Measurements from ENCODE around the gene MRTFA.
"Not testable (repeated sequence)": the region's sequence is repeated elsewhere in the genome, so short reads cannot be mapped to it uniquely, and the experiment has no call there.

Gene MRTFA

DNA sequence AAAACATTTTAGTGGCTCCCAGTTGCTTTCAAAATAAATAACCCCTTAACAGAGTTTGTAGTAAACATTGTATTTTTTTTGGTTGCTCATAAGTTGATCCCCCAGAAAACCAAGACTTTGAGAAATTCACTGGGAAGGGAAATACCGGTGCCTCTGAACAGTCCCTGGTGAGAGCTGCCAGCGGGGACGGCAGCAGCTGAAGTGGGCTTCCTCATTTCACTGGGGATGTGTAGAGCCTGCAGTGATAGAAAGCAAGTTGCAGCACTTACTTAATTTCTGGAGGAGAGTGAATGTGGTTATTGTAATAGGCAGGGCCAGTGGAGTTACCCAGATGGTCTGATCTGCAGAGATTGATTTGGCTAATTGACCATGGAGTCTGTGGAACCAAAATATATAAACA, 24.2 kb upstream of the MRTFA start:
- DNase-seq (ENCODE audit: low read depth in 2 of 2, low spot score in 1 of 2), result no peak

DNA sequence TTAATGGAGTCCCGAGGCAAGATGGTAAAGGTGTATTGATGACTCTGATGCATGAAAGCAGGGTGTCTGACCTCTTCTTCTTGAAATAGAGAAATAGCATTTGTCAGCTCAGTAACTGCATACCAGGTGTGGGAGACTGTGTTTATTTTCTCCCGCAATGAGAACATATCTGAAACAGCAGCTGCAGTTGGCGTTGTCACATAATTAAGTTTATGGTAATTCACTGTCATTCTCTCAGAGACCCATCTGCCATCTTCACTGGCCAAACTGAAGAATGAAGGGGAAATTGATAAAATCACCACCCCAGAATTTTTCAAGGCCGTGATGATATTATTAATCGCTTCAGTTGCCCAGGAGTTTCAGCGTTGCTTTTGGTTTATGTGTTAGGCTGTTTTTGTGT, 22.6 kb upstream of the MRTFA start:
- no peak for DNase-seq (ENCODE audit: low read depth in 2 of 2, low spot score in 1 of 2)

DNA sequence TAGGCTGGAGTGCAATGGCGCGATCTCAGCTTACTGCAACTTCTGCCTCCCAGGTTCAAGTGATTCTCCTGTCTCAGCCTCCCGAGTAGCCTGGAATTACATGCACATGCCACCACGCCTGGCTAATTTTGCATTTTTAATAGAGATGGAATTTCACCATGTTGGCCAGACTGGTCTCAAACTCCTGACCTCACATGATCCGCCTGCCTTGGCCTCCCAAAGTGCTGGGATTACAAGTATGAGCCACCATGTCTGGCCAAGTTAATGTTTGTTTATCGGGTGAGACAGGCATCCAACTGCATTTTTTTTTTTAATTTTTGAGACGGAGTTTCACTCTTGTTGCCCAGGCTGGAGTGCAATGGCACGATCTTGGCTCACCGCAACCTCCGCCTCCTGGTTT, 20.1 kb upstream of the MRTFA start:
- not testable (repeated sequence) for DNase-seq (ENCODE audit: low read depth in 2 of 2, low spot score in 1 of 2)

DNA sequence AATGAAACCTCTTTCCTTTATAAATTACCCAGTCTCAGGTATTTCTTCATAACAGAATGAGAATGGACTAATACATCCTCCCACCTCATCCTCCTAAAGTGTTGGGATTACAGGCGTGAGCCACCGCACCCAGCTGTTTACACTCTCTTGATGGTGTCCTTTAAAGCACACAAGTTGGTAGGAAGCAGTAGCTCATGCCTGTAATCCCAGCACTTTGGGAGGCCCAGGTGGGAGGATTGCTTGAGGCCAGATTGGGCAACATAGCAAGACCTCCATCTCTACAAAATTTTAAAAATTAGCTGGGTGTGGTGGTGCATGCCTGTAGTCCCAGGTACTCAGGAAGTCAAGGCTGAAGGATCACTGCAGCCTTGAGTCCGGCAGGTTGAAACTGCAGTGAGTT, 19.4 kb upstream of the MRTFA start:
- not testable (repeated sequence) for DNase-seq (ENCODE audit: low read depth in 2 of 2, low spot score in 1 of 2)

DNA sequence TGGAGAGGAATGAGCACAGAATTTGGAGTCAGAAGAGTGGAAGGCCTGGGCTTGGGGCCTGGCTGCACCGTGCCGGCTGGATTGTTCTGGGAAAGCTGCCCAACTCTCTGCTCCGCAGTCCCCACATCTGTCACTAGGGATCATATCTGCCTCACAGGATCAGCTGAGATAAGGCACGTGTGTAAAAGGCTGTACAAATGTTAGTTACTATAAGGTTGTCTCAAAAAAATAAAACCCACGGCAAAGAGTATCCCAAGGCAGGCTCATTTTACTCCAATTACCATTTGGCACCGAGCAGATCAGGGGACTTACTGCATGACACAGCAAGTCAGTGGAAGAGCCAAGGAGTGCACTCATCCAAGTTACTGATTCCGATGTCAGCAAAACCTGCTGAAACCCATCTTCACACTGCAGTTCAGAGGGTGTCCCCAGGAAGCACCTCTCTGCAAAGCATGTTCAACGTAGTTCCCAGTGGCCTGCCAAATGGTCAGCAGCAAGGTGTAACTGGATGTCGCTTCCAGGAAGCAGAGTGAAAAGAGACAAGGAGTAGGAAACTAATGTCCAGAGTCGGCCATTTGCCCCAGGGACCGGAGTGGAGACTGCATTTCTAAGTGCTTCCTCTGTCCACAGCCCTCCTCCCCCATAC, 18.1 kb upstream of the MRTFA start:
- DNase-seq (ENCODE audit: low read depth in 2 of 2, low spot score in 1 of 2), result no peak

DNA sequence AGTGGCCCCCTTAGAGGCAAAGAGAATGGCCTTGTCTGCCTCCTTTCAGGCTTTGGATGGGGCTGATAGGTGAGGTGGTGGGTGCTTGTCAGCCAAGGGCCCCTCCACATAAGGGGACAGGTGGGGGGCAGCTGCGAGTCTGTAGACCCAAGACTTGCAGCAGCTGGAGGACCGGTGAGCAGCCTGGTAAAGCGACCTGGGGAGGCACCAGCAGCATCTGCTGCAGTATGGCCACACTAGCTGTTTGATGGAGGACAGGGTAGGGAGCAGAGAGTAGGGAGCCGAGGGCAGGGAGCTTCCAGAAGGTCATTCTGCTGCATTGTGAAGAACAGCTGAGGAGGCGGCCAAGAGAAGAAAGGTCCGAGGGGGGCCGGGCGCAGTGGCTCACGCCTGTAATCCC, 16.8 kb upstream of the MRTFA start:
- DNase-seq (ENCODE audit: low read depth in 2 of 2, low spot score in 1 of 2), result no peak

DNA sequence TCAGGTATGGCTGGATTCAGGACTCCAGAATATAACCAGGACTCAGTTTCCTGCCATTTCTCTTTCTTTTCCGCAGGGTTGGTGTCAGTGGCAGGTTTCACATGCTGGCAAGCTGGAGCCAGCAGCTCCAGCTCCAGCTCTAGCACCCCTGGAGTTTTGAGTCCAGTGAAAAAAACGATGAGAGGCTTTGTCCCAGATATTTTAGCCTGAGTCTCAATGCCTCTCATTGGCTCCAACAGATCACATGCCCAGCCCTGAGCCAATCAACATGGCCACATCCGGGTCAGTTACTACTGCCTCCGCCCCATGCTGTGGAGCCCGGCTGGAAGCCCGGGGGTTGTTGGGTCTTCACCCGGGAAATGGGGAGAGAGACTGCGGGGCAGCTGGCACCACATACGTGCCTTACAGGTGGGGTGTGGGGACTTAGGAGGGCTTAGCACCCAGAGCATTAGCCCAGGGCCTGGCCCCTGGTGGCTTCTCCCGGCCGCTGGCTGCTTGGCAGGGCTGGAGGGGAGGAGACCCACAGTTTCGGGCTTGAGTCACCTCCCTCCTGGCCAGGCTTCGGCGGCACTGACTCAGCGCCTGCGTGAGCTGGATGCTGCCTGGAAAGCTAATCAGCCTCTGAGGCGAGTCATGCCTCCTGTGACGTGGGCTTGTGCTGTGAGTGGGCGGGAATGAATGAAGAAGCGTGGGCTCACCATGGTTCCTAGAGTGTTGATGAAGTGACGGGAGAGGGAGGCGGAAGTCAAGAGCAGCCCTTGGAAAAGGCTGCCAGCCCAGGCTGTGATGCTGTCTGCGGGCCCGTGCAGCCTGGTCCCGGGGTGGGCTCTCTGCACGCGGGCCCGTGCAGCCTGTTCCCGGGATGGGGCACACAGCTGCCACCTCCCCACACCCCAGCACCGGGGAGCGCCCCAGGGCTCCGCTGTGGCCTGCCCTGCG, 15.3 kb upstream of the MRTFA start:
- peak; percentile 55 to 72 for DNase-seq (ENCODE audit: low read depth in 2 of 2, low spot score in 1 of 2)

DNA sequence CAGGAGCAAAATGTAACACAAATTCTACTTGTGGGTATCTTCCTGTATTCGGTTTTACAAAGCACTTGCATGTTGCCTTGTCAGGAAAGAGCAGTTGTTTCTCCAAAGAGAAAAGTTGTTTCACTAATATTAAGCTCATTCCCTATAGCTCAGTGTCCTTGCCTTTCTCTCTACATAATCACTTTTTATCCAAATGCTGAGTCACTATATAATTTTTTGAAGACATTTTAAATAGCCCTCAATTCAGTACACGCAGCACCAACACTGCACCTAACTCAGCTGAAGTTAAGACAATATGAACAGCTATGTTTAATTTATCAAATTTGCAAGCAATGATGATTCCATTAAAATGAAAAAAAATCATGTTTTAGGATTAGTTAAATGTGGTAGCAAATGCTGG, 14.5 kb upstream of the MRTFA start:
- no peak for DNase-seq (ENCODE audit: low read depth in 2 of 2, low spot score in 1 of 2)

DNA sequence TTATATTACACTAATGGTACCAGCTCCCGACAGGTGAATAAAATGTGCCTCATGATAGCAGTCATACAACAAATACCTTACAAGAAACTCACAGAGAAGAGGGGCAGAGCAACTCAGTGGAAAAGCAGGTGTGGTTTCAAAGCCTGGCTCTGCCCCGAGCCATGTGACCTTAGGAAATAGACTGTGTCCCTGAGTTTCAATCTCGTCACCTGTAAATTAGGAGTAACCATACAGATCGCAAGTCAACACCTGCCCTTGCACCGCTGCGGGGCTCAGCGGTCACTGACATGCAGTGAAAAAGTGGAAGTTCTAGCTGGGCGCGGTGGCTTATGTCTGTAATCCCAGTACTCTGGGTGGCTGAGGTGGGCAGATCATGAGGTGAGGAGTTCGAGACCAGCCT, 11.9 kb upstream of the MRTFA start:
- DNase-seq (ENCODE audit: low read depth in 2 of 2, low spot score in 1 of 2), result no peak

DNA sequence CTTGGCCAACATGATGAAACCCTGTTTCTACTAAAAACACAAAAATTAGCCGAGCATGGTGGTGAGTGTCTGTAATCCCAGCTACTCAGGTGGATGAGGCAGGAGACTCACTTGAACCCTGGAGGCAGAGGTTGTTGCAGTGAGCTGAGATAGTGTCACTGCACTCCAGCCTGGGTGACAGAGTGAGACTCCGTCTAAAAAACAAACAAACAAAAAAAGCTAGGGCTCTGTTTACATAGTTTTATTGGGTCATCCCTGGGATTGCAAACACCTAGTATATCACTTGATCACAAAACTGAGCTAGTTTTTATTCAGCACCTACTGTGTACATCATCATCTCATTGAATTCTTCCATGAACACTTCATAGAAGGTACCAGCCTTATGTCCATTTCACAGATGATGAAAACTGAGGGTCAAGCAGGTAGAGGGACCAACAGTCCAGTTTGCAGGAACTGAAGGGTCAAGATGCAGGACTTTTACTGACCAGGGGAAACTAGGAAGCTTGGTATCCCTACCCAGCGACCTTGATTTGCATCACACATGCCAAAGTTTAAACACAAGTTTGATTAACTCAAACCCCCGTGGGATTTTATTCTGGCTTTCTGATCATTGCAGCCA, 9.2 kb upstream of the MRTFA start:
- no peak for DNase-seq (ENCODE audit: low read depth in 2 of 2, low spot score in 1 of 2)

DNA sequence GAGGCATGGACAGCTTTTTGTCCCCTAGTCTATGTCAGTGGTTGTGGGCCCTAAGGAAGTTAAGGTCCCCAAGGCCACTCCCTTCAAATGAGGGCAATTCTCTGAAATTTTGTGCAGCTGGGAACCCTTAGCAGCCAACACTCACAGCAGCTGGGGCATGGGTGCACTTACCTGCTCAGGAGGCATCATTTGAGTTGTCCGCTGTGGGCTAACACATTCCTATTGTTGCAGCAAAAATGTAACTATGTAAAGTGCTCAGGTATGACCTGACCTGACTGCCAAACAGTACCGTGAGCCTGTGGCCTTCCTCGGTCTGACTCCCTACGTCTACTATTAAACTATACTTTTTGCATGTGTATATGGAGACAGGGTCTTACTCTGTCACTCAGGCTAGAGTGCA, 5.8 kb upstream of the MRTFA start:
- DNase-seq (ENCODE audit: low read depth in 2 of 2, low spot score in 1 of 2), result no peak

DNA sequence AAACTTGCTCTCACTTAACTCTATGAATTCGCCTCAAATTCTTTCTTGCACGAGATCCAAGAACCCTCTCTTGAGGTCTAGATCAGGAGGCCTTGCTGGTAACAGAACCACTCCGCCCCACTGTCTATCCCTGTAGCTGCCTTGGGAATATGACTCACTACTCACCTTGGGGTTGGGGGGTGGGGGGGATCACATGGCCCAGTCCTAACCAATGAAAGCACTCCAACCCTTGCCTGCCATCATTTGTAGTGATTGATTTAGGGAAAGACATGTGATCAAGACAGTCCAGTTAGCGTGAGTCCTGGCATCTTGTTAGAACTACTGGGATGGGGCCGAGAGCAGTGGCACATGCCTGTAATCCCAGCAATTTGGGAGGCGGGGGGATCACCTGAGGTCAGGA, 4.8 kb upstream of the MRTFA start:
- DNase-seq (ENCODE audit: low read depth in 2 of 2, low spot score in 1 of 2), result no peak

DNA sequence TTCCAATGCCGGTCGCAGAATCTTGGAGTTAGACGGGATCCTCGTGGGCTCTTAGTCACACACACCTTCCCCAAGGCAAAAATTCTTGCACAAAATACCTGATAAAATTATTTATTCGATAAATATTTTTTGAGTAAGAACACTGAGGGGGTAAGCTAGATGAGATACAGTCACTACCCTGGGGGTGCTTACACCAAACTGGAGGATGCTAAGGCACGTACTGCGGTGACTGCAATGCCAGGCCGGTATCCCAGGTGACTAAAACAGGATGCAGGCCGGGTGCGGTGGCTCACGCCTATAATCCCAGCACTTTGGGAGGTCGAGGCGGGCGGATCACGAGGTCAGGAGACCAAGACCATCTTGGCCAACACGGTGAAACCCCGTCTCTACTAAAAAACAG, 1.7 kb upstream of the MRTFA start:
- no peak for DNase-seq (ENCODE audit: low read depth in 2 of 2, low spot score in 1 of 2)

DNA sequence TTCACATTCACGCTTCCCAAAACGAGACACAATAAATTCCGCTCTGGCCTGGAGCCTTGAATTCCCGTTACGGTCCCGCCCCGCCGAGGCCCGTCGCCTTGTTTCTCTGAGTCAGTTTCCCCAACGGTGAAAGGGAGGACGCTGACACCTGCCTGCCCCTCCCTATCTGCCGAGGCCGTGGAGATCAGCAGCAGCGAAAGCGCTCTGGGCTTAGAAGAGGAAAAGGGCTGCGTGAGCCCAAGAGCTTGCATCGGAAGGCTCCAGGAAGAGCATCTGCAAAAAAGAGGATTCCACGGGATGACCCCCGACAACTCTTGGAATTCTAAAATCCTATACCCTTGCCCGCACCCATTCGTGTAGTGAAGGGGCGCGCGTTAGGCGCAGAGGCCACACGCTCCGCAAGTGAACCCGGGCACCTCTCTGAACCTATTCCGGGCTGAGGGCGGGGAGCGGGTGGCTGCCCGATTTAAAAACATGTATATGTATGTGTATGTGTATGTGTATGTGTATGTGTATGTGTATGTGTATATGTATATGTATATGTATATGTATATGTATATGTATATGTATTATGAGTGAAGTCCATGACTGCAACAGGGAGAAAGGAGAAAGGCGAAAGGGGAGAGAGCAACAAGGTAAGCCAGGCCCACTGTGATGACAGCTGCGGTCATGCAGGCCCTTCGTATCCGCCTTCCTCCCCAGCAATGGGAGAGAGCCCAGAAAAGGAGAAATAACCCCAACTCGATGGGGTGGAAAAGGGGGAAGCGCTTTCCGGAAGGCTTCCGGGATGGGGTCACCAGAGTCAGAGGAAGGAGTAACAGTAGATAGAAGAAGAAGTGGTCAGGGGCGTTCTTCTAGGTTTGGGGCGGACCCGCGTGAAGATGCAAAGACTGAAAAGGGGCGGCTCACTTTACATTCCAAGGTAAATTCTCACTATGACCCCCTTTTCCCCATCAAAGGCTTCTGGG, 948 bp upstream of the MRTFA start:
- DNase-seq (ENCODE audit: low read depth in 2 of 2, low spot score in 1 of 2), result peak in 1 of 2 donors; percentile 12

DNA sequence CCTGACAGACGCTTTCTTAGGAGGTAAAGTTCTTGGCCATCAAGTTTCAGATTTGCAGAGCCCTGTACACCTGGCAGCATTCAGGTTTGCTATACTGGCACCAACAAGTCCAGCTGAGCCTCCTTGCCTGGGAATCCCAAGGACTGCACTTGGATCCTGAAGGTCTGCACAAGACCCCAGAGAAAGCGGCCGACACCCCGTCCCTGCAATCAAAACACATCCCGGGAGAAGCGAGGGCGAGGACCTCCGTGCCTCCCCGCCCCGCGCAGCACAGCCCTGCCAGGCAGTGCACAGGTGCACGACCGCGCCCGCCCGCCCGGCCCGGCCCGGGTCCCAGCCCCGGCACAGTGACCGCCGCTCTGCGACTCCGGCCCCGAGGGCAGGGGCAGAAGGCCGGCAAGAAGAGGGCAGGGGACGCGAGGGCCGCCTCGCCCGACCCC, 559 bp downstream of the MRTFA start:
- no peak for DNase-seq (ENCODE audit: low read depth in 2 of 2, low spot score in 1 of 2)

DNA sequence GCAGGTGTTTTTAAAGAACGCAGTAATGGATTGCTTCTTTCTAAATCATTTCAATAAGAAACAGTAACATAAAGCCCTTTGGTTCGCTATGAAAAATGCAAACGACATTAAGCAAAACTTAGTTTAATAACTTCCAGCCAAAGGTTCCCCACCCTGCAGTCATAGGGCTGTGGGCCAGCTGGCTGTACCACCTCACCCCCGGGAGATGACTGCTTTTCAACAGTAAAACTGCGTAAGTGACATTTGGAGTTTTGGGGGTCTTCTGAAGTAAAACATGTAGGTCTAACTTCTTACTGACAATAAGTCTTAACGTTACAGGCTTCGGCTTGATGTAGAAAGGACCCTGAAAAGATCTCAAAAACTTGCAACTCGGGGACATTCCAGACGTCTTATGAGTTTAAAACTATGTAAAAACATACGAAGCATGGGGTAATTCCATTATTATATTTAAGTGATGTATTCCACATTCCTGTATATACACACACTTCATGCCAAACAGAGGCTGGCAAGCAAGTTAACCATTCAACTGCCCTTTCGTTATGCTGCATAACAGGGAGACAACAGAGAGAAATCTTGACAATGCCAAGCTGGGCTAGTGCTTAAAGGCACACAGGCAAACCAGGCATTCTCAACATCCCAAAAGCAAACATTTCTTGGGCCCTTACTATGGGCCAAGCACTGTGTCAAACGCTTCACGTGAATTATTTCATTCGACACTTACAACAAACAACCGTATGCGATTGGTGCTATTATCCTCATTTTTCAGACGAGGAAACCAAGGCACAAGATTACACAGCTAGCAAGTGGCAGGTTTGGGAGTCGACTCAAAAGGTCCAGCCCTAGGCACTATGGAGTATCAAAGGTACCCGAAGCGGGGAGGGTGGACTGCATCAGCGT, 1.2 kb downstream of the MRTFA start:
- DNase-seq (ENCODE audit: low read depth in 2 of 2, low spot score in 1 of 2), result no peak

DNA sequence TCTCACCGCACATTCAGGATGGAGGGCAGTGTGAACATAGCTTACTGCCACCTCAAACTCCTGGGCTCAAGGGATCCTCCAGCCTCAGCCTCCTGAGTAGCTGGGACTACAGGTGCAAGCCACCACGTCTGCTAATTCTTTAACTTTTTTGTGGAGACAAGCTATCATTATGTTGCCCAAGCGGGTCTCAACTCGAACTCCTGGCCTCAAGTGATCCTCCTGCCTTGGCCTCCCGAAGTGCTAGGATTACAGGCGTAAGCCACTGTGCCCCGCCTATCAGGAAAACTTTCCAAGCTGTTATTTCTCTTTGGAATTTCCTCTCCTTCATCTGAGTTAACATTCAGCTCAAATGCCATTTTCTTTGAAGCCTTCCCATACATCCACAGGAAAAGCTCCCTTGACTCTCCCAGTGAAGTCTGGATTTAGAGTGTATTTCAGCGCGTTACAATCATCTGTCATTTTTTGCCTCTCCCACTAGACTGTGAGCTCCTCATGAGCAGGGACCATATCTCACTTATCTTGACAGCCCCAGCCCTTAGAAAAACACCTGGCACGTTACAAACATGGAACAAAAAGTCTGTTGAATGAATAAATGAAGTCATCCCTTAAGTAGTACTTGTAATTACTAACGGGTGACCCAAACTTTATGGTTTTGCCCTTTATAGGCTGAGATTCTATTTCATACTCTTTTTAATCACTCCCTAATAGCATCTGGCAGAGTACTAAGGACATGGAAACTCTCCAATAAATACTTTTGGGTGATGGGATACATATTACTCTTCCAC, 2.2 kb downstream of the MRTFA start:
- no peak for DNase-seq (ENCODE audit: low read depth in 2 of 2, low spot score in 1 of 2)

DNA sequence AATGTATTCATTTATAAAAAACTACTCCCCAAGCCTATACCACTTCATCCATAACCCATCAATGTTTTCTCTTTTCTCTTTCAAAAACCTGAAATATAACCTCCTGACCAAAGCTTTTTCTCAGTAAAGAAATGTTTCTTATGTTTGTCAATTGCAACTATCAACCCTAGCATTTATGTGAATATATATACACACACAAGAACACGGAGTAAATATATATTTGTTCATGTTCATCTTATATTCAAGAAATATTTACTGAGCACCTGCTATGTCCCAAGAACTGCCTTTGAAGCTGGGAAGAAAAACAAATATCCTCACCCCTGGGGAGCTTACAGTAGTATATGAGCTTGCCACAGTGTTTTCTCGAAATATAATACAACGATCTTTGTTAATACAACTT, 3.5 kb downstream of the MRTFA start:
- no peak for DNase-seq (ENCODE audit: low read depth in 2 of 2, low spot score in 1 of 2)

DNA sequence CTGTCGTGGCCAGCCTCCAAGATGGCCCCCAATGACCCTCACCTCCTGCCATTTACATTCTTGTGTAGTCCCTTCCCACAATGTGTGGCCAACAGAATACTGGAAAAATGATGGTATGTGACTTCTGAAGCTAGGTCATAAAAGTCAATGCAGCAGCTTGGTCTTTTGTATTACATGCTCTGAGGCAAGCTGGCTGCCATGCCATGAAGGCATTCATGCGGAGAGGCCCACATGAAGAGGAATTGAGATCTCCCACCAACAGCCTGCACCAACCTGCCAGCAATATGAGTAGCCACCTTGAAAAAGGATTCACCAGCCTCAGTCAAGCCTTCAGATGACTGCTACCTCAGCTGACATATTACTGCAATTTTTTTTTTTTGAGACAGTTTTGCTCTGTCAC, 4.6 kb downstream of the MRTFA start:
- no peak for DNase-seq (ENCODE audit: low read depth in 2 of 2, low spot score in 1 of 2)
